HEK293 (cell line): ENCODE data around the gene KCNQ1.

Source experiments
- CTCF ChIA-PET: fragments of 350-600 bp; formaldehyde crosslinking; extraction: SDS; loops from one replicate; lab custom pipeline; 2021; ENCODE audit warnings: antibody characterized with exemption; lab: Yijun Ruan, JAX
- POLR2A ChIA-PET: fragments of 300-600 bp; formaldehyde crosslinking; extraction: SDS; loops from one replicate; lab custom pipeline; 2020; ENCODE audit warnings: antibody characterized with exemption, inconsistent platforms; lab: Yijun Ruan, JAX
- H3K27ac ChIP-seq: fragments of 200-500 bp; sonication (Bioruptor generic); 2 replicates; pipeline ENCODE4 v1.5.1; 2014; ENCODE audit warnings: low read depth, low read length, control low read depth, inconsistent platforms; ENCODE audit errors: extremely low read depth
- H3K36me3 ChIP-seq, 2 experiments: fragments of 200-500 bp in 1 of 2; sonication (Bioruptor generic) in 1 of 2; 1 replicate in 1 of 2; 2 replicates in 1 of 2; pipeline ENCODE4 v1.5.1; 2014 to 2017; ENCODE audit warnings: inconsistent platforms in 2 of 2, low read length in 2 of 2; ENCODE audit not compliant: control insufficient read depth in 2 of 2, insufficient read depth in 1 of 2
- H3K4me1 ChIP-seq: fragments of 200-500 bp; sonication (Bioruptor generic); 2 replicates; pipeline ENCODE4 v1.5.1; 2014; ENCODE audit warnings: mild to moderate bottlenecking, low read length, inconsistent platforms; ENCODE audit not compliant: control insufficient read depth, insufficient read depth
- H3K4me3 ChIP-seq: 2 replicates; pipeline ENCODE4 v1.5.1; 2011; ENCODE audit warnings: low read depth, mild to moderate bottlenecking, control low read depth, low read length, moderate library complexity
- H3K9me3 ChIP-seq: fragments of 200-500 bp; sonication (Bioruptor generic); 2 replicates; pipeline ENCODE4 v1.5.1; 2014; ENCODE audit warnings: low read depth, low read length, inconsistent platforms; ENCODE audit not compliant: control insufficient read depth, insufficient read depth
- EGR2 ChIP-seq: fragments of 450-650 bp; formaldehyde crosslinking; IDR thresholded peaks from 2 replicates; pipeline ENCODE4 v1.5.1; 2016; ENCODE audit warnings: low read depth, missing biosample characterization, missing genetic modification characterization
- GLIS1 ChIP-seq: fragments of 450-650 bp; formaldehyde crosslinking; IDR thresholded peaks from 2 replicates; pipeline ENCODE4 v1.5.1; 2016; ENCODE audit warnings: missing biosample characterization, missing genetic modification characterization
- GLIS2 ChIP-seq: fragments of 450-650 bp; formaldehyde crosslinking; IDR thresholded peaks from 2 replicates; pipeline ENCODE4 v1.5.1; 2016; ENCODE audit warnings: missing biosample characterization, missing genetic modification characterization
- HOXD13 ChIP-seq: sonication (generic); formaldehyde crosslinking; IDR thresholded peaks from 2 replicates; pipeline ENCODE4 v1.8.0; 2022; ENCODE audit warnings: missing genetic modification reagents, borderline replicate concordance
- KLF16 ChIP-seq: fragments of 450-650 bp; formaldehyde crosslinking; IDR thresholded peaks from 2 replicates; pipeline ENCODE4 v1.5.1; 2017; ENCODE audit warnings: missing biosample characterization, missing genetic modification characterization
- KLF9 ChIP-seq: fragments of 450-650 bp; formaldehyde crosslinking; IDR thresholded peaks from 2 replicates; pipeline ENCODE4 v1.5.1; 2016; ENCODE audit warnings: missing biosample characterization, missing genetic modification characterization, low read depth
- MEIS1 ChIP-seq: sonication (generic); formaldehyde crosslinking; IDR thresholded peaks from 2 replicates; pipeline ENCODE4 v1.8.1; 2022; ENCODE audit warnings: missing genetic modification reagents, mild to moderate bottlenecking, borderline replicate concordance
- MZF1 ChIP-seq: fragments of 450-650 bp; formaldehyde crosslinking; IDR thresholded peaks from 2 replicates; pipeline ENCODE4 v1.5.1; 2017; ENCODE audit warnings: missing biosample characterization, missing genetic modification characterization, borderline replicate concordance
- PRDM1 ChIP-seq: fragments of 450-650 bp; formaldehyde crosslinking; IDR thresholded peaks from 2 replicates; pipeline ENCODE4; 2016; ENCODE audit warnings: missing biosample characterization, missing genetic modification characterization
- SP2 ChIP-seq: fragments of 450-650 bp; formaldehyde crosslinking; IDR thresholded peaks from 2 replicates; pipeline ENCODE4 v1.5.1; 2016; ENCODE audit warnings: missing biosample characterization, missing genetic modification characterization
- SP3 ChIP-seq: fragments of 450-650 bp; formaldehyde crosslinking; IDR thresholded peaks from 2 replicates; pipeline ENCODE4 v1.5.1; 2016; ENCODE audit warnings: missing biosample characterization, missing genetic modification characterization
- ZFHX2 ChIP-seq: fragments of 450-650 bp; formaldehyde crosslinking; conservative IDR thresholded peaks from 2 replicates; pipeline ENCODE4 v1.5.1; 2016; ENCODE audit warnings: missing biosample characterization, missing genetic modification characterization
- ZFP3 ChIP-seq: fragments of 450-650 bp; formaldehyde crosslinking; IDR thresholded peaks from 2 replicates; pipeline ENCODE4 v1.5.1; 2016; ENCODE audit warnings: low read depth, missing biosample characterization, missing genetic modification characterization
- ZFP37 ChIP-seq: fragments of 450-650 bp; formaldehyde crosslinking; IDR thresholded peaks from 2 replicates; pipeline ENCODE4 v1.5.1; 2016; ENCODE audit warnings: missing biosample characterization, missing genetic modification characterization
- ZIC2 ChIP-seq: fragments of 450-650 bp; formaldehyde crosslinking; IDR thresholded peaks from 2 replicates; pipeline ENCODE4 v1.5.1; 2016; ENCODE audit warnings: missing biosample characterization, missing genetic modification characterization
- ZNF23 ChIP-seq: fragments of 450-650 bp; formaldehyde crosslinking; IDR thresholded peaks from 2 replicates; pipeline ENCODE4 v1.5.1; 2016; ENCODE audit warnings: missing biosample characterization, missing genetic modification characterization, borderline replicate concordance
- ZNF335 ChIP-seq: fragments of 450-650 bp; formaldehyde crosslinking; conservative IDR thresholded peaks from 2 replicates; pipeline ENCODE4 v1.5.1; 2016; ENCODE audit warnings: missing biosample characterization, missing genetic modification characterization
- ZNF391 ChIP-seq: fragments of 450-650 bp; formaldehyde crosslinking; IDR thresholded peaks from 2 replicates; pipeline ENCODE4 v1.5.1; 2016; ENCODE audit warnings: low read depth, missing biosample characterization, missing genetic modification characterization, borderline replicate concordance
- ZNF423 ChIP-seq: fragments of 450-650 bp; formaldehyde crosslinking; IDR thresholded peaks from 2 replicates; pipeline ENCODE4 v1.5.1; 2016; ENCODE audit warnings: missing biosample characterization, missing genetic modification characterization
- ZNF48 ChIP-seq: fragments of 450-650 bp; formaldehyde crosslinking; IDR thresholded peaks from 2 replicates; pipeline ENCODE4 v1.5.1; 2016; ENCODE audit warnings: missing biosample characterization, missing genetic modification characterization
- ZNF514 ChIP-seq: fragments of 450-650 bp; formaldehyde crosslinking; IDR thresholded peaks from 2 replicates; pipeline ENCODE4 v1.5.1; 2016; ENCODE audit warnings: missing biosample characterization, missing genetic modification characterization
- ZNF561 ChIP-seq: fragments of 450-650 bp; IDR thresholded peaks from 2 replicates; pipeline ENCODE4 v1.5.1; 2018; ENCODE audit warnings: missing biosample characterization, missing genetic modification characterization, borderline replicate concordance
- ZNF670 ChIP-seq: fragments of 450-650 bp; formaldehyde crosslinking; IDR thresholded peaks from 2 replicates; pipeline ENCODE4 v1.5.1; 2016; ENCODE audit warnings: missing biosample characterization, missing genetic modification characterization, low read depth
- TF ChIP-seq, protein P1 (sequence below): fragments of 450-650 bp; formaldehyde crosslinking; IDR thresholded peaks from 2 replicates; pipeline ENCODE4 v1.5.1; 2016; ENCODE audit warnings: missing biosample characterization, missing genetic modification characterization
- TF ChIP-seq, protein P2 (sequence below): fragments of 450-650 bp; formaldehyde crosslinking; conservative IDR thresholded peaks from 2 replicates; pipeline ENCODE4 v1.5.1; 2016; ENCODE audit warnings: low read depth, missing biosample characterization, missing genetic modification characterization
- TF ChIP-seq, protein P3 (sequence below): fragments of 450-650 bp; formaldehyde crosslinking; IDR thresholded peaks from 2 replicates; pipeline ENCODE4 v1.5.1; 2017; ENCODE audit warnings: missing biosample characterization, missing genetic modification characterization

Gene KCNQ1

DNA sequence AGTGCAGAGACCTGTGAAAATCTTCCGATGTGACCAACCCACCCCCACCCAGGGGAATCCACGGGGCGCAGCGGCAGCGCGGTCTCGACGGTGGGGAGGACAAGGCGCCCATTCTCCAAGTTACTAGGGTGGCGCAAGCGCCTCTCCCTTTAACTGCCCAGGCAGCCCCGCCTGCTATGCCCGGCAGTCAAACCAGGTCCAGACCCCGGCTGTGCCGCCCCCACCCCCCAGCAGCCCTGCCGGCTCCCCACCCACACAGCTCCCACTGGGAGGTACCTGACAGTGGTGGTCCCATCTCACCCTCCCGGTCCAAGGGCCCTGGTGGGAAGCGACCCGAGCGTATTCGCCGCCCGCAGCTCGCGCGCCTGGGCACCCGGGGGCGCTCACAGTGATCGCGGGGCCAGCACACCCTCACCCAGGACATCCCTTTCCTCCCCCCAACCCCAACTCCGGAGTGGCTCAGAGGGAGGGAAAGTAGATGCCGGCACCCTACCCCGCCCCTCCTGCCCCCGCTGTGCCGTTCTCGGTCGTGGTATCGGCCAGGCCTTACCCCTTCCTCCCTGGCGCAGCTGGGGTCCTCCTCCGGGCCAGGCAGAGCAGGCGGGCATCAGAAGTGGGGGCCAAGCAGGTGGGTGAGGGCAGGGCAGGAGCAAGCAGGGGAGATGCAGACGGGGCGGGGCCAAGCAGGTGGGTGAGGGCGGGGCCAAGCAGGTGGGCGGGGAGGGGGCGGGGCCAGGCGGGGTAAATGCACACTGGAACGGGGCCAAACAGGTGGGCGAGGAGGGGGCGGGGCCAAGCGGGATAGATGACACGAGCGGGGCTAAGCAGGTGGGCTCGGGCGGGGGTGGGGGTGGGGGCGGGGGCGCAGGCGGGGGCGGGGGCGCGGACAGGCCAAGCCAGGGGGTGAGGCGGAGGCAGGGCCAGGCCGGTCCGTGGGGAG, 657 bp upstream of the KCNQ1 start, which contains the start of gene TRPM5:
Gene TRPM5, minus strand, starts transcription at position 634 of the 940 bp plus-strand sequence. CDS start 21,478 bp downstream, outside the sequence.
- no peaks in the 10 kb centered on the region for H3K36me3 ChIP-seq
- no peaks in the 10 kb centered on the region for H3K9me3 ChIP-seq
- H3K4me1 ChIP-seq = no peaks in the 10 kb centered on the region
- peak within 1 kb of the TSS; percentile 40 for H3K4me3 ChIP-seq
- POLR2A ChIA-PET = interaction anchor here (0.6 to 1.5 kb wide), 2 partner anchors 66 to 671 kb away, joined by 3 to 4 read pairs; no protein-coding TSS in a partner anchor
- no peak within 1 kb of the TSS; the same call in 1 of the 2 replicates for H3K27ac ChIP-seq
- CTCF ChIA-PET = interaction anchor here (0.6 to 0.7 kb wide), 2 partner anchors 82 to 88 kb away, joined by 3 to 6 read pairs; no protein-coding TSS in a partner anchor
- no peak for TF ChIP-seq ZNF391 (tag by site-specific recombination)
- peak; percentile 37; the same call in 1 of the 2 replicates for TF ChIP-seq ZNF423 (tag by site-specific recombination)
- TF ChIP-seq KLF16 = no peak
- no peak for TF ChIP-seq ZNF514 (tag by site-specific recombination)
- peak; percentile 43; the same call in 1 of the 2 replicates for TF ChIP-seq KLF9 (tag by site-specific recombination)
- TF ChIP-seq, protein P1, sequence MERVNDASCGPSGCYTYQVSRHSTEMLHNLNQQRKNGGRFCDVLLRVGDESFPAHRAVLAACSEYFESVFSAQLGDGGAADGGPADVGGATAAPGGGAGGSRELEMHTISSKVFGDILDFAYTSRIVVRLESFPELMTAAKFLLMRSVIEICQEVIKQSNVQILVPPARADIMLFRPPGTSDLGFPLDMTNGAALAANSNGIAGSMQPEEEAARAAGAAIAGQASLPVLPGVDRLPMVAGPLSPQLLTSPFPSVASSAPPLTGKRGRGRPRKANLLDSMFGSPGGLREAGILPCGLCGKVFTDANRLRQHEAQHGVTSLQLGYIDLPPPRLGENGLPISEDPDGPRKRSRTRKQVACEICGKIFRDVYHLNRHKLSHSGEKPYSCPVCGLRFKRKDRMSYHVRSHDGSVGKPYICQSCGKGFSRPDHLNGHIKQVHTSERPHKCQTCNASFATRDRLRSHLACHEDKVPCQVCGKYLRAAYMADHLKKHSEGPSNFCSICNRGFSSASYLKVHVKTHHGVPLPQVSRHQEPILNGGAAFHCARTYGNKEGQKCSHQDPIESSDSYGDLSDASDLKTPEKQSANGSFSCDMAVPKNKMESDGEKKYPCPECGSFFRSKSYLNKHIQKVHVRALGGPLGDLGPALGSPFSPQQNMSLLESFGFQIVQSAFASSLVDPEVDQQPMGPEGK (tag by site-specific recombination) = peak; percentile 36; the same call in 1 of the 2 replicates
- TF ChIP-seq MZF1 (tag by site-specific recombination) = no peak
- TF ChIP-seq SP3 = peak; percentile 36; the same call in 1 of the 2 replicates
- TF ChIP-seq GLIS1 (tag by site-specific recombination) = peak; percentile 80
- TF ChIP-seq MEIS1 (CRISPR knock-in tag) = no peak
- TF ChIP-seq PRDM1 (tag by site-specific recombination) = no peak
- TF ChIP-seq EGR2 (tag by site-specific recombination) = peak; percentile 29; the same call in 1 of the 2 replicates
- no peak for TF ChIP-seq ZNF23 (tag by site-specific recombination)
- TF ChIP-seq ZNF670 (tag by site-specific recombination) = no peak
- peak; percentile 92 for TF ChIP-seq ZIC2
- TF ChIP-seq GLIS2 (tag by site-specific recombination) = 0 out of 2 replicates have a peak, but pooled peaks have one; percentile 42
- TF ChIP-seq ZFP37 (tag by site-specific recombination) = no peak
- peak; percentile 47 for TF ChIP-seq SP2 (tag by site-specific recombination)
- TF ChIP-seq HOXD13 (CRISPR knock-in tag) = no peak
- peak; percentile 57 for TF ChIP-seq ZNF335
- TF ChIP-seq ZNF561 = no peak
- TF ChIP-seq, protein P2, sequence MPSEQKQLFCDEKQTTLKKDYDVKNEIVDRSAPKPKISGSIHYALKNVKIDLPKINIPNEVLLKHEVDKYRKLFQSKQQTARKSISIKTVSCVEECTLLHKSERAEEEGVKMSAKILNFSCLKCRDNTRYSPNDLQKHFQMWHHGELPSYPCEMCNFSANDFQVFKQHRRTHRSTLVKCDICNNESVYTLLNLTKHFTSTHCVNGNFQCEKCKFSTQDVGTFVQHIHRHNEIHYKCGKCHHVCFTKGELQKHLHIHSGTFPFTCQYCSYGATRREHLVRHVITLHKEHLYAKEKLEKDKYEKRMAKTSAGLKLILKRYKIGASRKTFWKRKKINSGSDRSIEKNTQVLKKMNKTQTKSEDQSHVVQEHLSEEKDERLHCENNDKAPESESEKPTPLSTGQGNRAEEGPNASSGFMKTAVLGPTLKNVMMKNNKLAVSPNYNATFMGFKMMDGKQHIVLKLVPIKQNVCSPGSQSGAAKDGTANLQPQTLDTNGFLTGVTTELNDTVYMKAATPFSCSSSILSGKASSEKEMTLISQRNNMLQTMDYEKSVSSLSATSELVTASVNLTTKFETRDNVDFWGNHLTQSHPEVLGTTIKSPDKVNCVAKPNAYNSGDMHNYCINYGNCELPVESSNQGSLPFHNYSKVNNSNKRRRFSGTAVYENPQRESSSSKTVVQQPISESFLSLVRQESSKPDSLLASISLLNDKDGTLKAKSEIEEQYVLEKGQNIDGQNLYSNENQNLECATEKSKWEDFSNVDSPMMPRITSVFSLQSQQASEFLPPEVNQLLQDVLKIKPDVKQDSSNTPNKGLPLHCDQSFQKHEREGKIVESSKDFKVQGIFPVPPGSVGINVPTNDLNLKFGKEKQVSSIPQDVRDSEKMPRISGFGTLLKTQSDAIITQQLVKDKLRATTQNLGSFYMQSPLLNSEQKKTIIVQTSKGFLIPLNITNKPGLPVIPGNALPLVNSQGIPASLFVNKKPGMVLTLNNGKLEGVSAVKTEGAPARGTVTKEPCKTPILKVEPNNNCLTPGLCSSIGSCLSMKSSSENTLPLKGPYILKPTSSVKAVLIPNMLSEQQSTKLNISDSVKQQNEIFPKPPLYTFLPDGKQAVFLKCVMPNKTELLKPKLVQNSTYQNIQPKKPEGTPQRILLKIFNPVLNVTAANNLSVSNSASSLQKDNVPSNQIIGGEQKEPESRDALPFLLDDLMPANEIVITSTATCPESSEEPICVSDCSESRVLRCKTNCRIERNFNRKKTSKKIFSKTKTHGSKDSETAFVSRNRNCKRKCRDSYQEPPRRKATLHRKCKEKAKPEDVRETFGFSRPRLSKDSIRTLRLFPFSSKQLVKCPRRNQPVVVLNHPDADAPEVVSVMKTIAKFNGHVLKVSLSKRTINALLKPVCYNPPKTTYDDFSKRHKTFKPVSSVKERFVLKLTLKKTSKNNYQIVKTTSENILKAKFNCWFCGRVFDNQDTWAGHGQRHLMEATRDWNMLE (tag by site-specific recombination) = no peak
- no peak for TF ChIP-seq ZNF48
- peak; percentile 57 for TF ChIP-seq ZFHX2 (tag by site-specific recombination)
- TF ChIP-seq, protein P3, sequence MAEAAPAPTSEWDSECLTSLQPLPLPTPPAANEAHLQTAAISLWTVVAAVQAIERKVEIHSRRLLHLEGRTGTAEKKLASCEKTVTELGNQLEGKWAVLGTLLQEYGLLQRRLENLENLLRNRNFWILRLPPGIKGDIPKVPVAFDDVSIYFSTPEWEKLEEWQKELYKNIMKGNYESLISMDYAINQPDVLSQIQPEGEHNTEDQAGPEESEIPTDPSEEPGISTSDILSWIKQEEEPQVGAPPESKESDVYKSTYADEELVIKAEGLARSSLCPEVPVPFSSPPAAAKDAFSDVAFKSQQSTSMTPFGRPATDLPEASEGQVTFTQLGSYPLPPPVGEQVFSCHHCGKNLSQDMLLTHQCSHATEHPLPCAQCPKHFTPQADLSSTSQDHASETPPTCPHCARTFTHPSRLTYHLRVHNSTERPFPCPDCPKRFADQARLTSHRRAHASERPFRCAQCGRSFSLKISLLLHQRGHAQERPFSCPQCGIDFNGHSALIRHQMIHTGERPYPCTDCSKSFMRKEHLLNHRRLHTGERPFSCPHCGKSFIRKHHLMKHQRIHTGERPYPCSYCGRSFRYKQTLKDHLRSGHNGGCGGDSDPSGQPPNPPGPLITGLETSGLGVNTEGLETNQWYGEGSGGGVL (tag by site-specific recombination) = peak; percentile 67
- TF ChIP-seq ZFP3 (tag by site-specific recombination) = no peak
